ENCODE results near the gene CDC42BPB. TPM values are rescaled to one million over a fixed set of nuclear protein-coding genes. Genes with fewer than 3 reads are reported as not detected.
"Not testable (repeated sequence)": the region's sequence is repeated elsewhere in the genome, so short reads cannot be mapped to it uniquely, and the experiment has no call there.

CDC42BPB gene
- total RNA-seq, 1 donor from 2014 or later, result 55.0 TPM

DNA sequence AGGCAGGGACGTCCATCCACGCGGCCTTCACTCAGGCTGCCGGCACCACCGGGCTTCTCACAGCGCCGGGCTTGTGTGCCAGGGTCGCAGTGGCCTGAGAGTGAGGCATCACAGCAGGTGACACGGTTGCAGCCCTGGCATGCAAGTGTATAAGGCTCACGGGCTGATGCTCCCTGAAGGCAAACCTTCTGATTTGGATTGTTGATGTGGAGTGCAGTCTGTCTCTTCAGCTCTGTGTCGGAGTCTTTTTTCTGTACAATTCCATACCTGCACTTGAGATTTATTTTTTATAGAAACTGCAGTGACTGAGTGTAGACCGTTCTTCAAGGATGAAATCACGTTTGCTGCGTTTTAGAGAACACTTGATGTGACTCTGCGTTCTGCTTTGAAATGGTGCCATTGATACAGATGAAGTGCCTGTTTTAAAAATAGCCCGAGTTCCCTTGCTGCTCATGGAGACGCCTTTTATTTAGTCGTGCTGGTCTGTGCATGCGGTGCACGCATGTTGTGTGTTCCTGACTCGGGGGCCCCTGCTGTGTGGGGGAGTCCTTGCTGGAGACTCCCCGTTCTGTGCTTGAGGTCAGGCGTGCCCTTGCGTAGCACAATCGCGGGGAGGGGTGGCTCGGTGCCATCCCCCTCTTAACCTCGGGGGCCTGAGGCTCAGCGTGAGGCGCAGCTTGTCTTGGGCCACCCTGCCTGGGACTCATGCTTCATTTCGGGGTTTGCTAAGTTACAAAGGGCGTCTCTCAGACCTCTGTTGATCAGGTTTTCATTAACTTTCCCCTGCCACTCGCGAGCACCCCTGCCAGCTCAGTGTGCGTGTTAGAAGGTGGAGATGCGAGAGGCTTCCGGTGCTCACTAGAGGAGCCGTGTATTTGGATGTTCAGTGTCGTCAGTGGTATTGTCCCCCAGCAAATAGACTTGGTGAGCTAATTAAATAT is 156.4 kb downstream of the CDC42BPB start:
- FAIRE-seq (no peak), DNase-seq (ENCODE audit: low read depth) (no peak)
- TF ChIP-seq, protein P1, sequence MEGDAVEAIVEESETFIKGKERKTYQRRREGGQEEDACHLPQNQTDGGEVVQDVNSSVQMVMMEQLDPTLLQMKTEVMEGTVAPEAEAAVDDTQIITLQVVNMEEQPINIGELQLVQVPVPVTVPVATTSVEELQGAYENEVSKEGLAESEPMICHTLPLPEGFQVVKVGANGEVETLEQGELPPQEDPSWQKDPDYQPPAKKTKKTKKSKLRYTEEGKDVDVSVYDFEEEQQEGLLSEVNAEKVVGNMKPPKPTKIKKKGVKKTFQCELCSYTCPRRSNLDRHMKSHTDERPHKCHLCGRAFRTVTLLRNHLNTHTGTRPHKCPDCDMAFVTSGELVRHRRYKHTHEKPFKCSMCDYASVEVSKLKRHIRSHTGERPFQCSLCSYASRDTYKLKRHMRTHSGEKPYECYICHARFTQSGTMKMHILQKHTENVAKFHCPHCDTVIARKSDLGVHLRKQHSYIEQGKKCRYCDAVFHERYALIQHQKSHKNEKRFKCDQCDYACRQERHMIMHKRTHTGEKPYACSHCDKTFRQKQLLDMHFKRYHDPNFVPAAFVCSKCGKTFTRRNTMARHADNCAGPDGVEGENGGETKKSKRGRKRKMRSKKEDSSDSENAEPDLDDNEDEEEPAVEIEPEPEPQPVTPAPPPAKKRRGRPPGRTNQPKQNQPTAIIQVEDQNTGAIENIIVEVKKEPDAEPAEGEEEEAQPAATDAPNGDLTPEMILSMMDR (IDR thresholded peaks at IDR 0.05; ENCODE audit: insufficient read depth, low read length, severe bottlenecking), result no peak
- no peak overlapping the region for H3K4me3 ChIP-seq (ENCODE audit: low read depth, low read length)
- H3K27me3 ChIP-seq (ENCODE audit: control insufficient read depth, insufficient read depth, low read length), result no peaks in the 10 kb centered on the region
- peaks cover 8% of the 10 kb centered on the region for H3K36me3 ChIP-seq (ENCODE audit: control insufficient read depth, insufficient read depth, low read length)

DNA sequence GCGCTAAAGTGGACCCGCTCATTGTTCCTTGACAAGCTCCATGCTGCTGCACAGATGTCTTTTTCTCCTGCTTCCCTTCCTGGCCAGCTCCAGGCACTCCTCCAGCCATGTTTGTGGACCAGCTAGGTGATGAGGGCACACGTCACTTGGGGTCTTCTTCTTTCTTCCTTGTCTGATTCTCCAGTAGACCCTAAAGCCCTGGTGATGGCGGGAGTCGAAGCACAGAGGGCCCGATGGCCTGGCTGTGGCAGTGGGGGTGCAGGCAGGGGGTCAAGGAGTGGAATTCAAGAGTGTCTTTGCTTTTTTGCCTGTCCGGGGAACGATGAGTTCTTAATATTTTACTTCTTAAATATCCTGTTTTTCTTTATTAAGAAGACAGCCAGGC is 157.8 kb downstream of the CDC42BPB start:
- DNase-seq (ENCODE audit: low read depth) (no peak), FAIRE-seq (no peak)
- Histone ChIP-seq H3K36me3 (ENCODE audit: control insufficient read depth, insufficient read depth, low read length) (peaks cover 6% of the 10 kb centered on the region), H3K4me3 (ENCODE audit: low read depth, low read length) (no peak overlapping the region), H3K27me3 (ENCODE audit: control insufficient read depth, insufficient read depth, low read length) (no peaks in the 10 kb centered on the region)
- TF ChIP-seq, protein P1 (IDR thresholded peaks at IDR 0.05; ENCODE audit: insufficient read depth, low read length, severe bottlenecking), result no peak

DNA sequence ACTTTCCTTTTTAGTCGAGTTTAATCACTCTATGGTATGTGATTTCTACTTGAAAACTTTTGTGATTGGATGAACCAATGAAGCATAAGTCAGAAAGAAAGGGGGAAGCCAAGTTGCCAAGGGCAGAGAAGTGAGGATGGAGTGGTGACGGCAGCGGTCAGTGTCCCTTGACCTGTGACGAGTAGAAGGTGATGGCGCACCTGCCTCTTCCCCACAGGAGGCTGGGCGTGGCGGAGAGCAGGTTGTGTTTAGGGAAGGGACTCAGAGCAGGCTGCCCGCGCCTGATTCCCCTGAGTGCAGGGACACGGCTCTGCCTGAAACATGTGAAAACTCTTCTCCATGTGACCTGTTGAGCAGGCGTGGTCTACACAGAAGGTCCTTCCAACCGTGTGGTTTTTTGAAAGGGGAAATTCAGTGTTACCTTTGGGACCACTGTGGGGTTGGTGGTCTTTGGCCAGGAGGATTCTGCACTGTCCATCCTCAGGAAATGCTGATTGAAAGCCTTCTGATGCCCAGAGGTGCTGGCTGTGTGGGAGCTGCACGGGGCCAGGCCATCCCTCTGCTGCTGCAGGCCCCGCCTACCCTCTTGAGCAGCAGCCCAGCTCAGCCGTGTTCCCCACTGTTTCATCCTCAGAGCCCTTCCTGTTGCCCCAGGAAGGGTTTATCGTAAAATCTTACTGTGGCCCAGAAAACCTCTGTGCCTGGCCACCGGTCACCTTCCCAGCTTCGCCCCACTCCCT is 158.4 kb downstream of the CDC42BPB start:
- TF ChIP-seq, protein P1 (IDR thresholded peaks at IDR 0.05; ENCODE audit: insufficient read depth, low read length, severe bottlenecking), result no peak
- peaks cover 6% of the 10 kb centered on the region for H3K36me3 ChIP-seq (ENCODE audit: control insufficient read depth, insufficient read depth, low read length)
- H3K4me3 ChIP-seq (ENCODE audit: low read depth, low read length), result no peak overlapping the region
- H3K27me3 ChIP-seq (ENCODE audit: control insufficient read depth, insufficient read depth, low read length), result no peaks in the 10 kb centered on the region
- no peak for DNase-seq (ENCODE audit: low read depth)
- FAIRE-seq, result no peak

DNA sequence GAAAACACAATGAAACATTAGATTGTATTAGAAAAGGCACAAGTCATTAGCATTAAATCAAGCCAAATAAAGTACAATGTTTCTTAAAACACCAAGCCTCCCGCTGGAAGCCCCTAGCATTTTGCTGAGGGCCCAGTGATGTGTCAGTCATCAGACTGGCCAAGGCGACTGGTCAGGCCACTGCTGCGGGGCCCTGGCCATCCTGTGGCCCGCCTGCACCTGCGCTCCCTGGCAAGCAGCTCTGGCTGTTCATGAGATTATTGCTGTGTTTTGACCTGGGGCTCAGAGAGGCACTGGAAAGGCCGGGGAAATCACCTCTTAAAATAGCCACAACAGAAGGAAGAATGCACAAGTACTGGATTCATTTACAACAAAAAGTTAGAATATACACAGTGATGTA is 159.1 kb downstream of the CDC42BPB start:
- TF ChIP-seq, protein P1 (IDR thresholded peaks at IDR 0.05; ENCODE audit: insufficient read depth, low read length, severe bottlenecking), result no peak
- Histone ChIP-seq H3K27me3 (ENCODE audit: control insufficient read depth, insufficient read depth, low read length) (no peaks in the 10 kb centered on the region), H3K36me3 (ENCODE audit: control insufficient read depth, insufficient read depth, low read length) (peaks cover 8% of the 10 kb centered on the region), H3K4me3 (ENCODE audit: low read depth, low read length) (no peak overlapping the region)
- FAIRE-seq (no peak), DNase-seq (ENCODE audit: low read depth) (no peak)

DNA sequence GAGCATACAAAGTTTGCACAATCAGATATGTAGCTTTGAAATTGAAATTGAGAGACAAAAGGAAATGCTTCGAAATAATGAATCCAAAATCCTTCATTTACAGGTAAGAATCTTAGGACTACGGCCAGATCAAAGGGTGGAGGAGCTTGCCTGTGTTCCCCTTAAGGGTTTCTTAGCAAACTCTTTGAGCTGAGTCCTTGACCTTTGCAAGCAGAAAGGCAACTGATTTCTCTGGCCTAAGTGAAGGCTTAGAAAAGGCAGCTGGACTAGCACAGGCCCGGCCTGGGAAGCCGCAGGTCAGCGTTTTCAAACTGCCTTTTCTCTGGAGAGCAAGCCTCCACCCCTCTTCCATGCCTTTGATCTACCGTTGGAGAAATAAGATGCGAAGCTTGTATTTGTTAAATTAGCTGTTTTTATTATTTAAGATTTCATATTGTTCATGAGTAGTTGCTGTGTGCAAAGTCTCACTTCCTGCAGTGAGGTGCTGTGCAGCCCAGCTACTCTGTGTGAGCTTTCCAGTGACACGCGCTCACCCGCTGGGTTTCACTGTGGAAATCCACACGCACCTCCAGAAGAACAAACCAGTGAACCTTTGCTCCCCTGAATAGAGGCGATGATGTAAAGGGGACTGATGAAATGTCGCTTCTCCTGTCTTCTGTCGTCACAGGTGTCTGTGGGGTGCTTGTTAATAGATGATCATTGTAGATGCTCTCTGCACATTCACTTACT is 159.9 kb downstream of the CDC42BPB start:
- FAIRE-seq (no peak), DNase-seq (ENCODE audit: low read depth) (no peak)
- Histone ChIP-seq H3K36me3 (ENCODE audit: control insufficient read depth, insufficient read depth, low read length) (peaks cover 8% of the 10 kb centered on the region), H3K27me3 (ENCODE audit: control insufficient read depth, insufficient read depth, low read length) (no peaks in the 10 kb centered on the region), H3K4me3 (ENCODE audit: low read depth, low read length) (no peak overlapping the region)
- TF ChIP-seq, protein P1 (IDR thresholded peaks at IDR 0.05; ENCODE audit: insufficient read depth, low read length, severe bottlenecking), result no peak

DNA sequence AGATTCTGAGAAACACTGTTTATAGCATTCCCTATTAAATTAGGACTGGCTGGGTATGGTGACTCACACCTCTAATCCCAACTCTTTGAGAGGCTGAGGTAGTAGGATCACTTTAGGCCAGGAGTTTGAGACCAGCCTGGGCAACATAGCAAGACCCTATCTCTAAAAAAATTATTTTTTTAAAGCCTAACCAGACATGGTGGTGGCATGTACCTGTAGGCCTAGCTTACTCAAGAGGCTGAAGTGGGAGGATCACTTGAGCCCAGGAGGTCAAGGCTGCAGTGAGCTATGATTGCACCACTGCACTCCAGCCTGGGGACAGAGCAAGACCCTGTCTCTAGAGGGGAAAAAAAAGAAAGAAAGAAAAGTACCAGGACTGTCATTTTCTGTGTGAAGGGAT is 160.6 kb downstream of the CDC42BPB start:
- not testable (repeated sequence) for H3K27me3 ChIP-seq (ENCODE audit: control insufficient read depth, insufficient read depth, low read length); H3K36me3 ChIP-seq (ENCODE audit: control insufficient read depth, insufficient read depth, low read length); FAIRE-seq

More for the DNA sequence above, 160.6 kb downstream of the CDC42BPB start:
- not testable (repeated sequence) for DNase-seq (ENCODE audit: low read depth); H3K4me3 ChIP-seq (ENCODE audit: low read depth, low read length)

Measured in bronchial epithelial cell (primary cell).